Stimulated activated CD4-positive, alpha-beta T cell treated with anti-CD3 and anti-CD28 coated beads, Interleukin-1b, Interleukin-23, amount 100 ng/mL, for 24 hours (primary cell): Measurements from ENCODE around the gene TPRA1.
"Not testable (repeated sequence)": the region's sequence is repeated elsewhere in the genome, so short reads cannot be mapped to it uniquely, and the experiment has no call there.

Source experiments
- DNase-seq, 4 experiments: peaks; one replicate each; pipeline ENCODE4 v3.0.0-alpha.2; 2020; ENCODE audit warnings: low read depth in 4 of 4, low spot score in 1 of 4

Gene TPRA1

GRCh38 chr3:127616836-127617605 lies 26.5 kb upstream of the TPRA1 start:
- no peak for DNase-seq

- no peak for DNase-seq
These were observed 25.2 kb upstream of the TPRA1 start for GRCh38 chr3:127615631-127616305.

GRCh38 chr3:127614928-127615589 lies 24.5 kb upstream of the TPRA1 start:
- DNase-seq: no peak

- no peak for DNase-seq
These were observed 22.9 kb upstream of the TPRA1 start for GRCh38 chr3:127613406-127613805.

GRCh38 chr3:127612966-127613365 lies 22.4 kb upstream of the TPRA1 start:
- DNase-seq: no peak

- no peak for DNase-seq
These were observed 20.7 kb upstream of the TPRA1 start for GRCh38 chr3:127611251-127611650.

GRCh38 chr3:127610105-127610504 lies 19.6 kb upstream of the TPRA1 start:
- no peak for DNase-seq

GRCh38 chr3:127608362-127608718 lies 17.8 kb upstream of the TPRA1 start:
- no peak for DNase-seq

- no peak for DNase-seq
These were observed 17.3 kb upstream of the TPRA1 start for GRCh38 chr3:127607675-127608361.

- no peak for DNase-seq
These were observed 16.6 kb upstream of the TPRA1 start for GRCh38 chr3:127606981-127607595.

- DNase-seq: no peak
These were observed 15.7 kb upstream of the TPRA1 start for GRCh38 chr3:127606086-127606805.

GRCh38 chr3:127605547-127605946 lies 15.0 kb upstream of the TPRA1 start:
- not testable (repeated sequence) for DNase-seq

GRCh38 chr3:127604546-127605165 lies 14.1 kb upstream of the TPRA1 start:
- no peak for DNase-seq

- DNase-seq: no peak
These were observed 13.5 kb upstream of the TPRA1 start for GRCh38 chr3:127604035-127604434.

GRCh38 chr3:127600749-127601456 lies 10.4 kb upstream of the TPRA1 start:
- no peak for DNase-seq

GRCh38 chr3:127598841-127599570 lies 8.5 kb upstream of the TPRA1 start:
- no peak for DNase-seq

- DNase-seq: no peak
These were observed 6.7 kb upstream of the TPRA1 start for GRCh38 chr3:127597020-127597771.

- no peak for DNase-seq
These were observed 4.8 kb upstream of the TPRA1 start for GRCh38 chr3:127595303-127595702.
